ENCODE results near the gene NT5C3A.

- TF ChIP-seq ZNF445 (CRISPR knock-in tag; IDR thresholded peaks at IDR 0.05; ENCODE audit: low read depth) (no peak), CTCF (IDR thresholded peaks at IDR 0.05 in 2 of 3, conservative IDR thresholded peaks at IDR 0.05 in 1 of 3; ENCODE audit: insufficient read depth in 2 of 3, low read depth in 1 of 3, low read length in 3 of 3) (no peak)
Measured at GRCh38 chr7:33055158-33055557, 7.4 kb downstream of the NT5C3A start.
